ENCODE results near the gene SLC6A12. TPM values are rescaled to one million over a fixed set of nuclear protein-coding genes. Genes with fewer than 3 reads are reported as not detected.

Gene SLC6A12
- total RNA-seq, 4 donors from 2014 or later, result 1.7 to 7.9 TPM; not detected in 2

DNA sequence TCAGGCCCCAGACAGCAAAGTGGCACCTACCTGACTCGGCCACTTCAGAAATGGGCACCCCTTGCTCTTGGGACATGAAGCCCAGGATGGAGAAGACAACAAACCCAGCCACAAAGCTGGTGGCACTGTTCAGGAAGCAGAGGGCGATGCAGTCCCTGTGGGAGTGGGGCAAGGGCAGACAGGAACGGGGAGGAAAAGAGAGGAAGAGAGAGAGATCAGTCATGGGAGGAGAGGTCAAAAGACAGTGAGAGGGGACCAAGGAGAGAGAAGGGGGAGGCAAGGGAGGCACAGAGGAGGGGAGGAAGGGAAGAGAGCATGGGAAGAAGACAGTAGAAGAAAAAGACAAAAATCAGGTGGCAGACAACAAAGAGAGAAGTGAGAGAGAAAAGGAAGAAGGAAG lies 16.6 kb downstream of the SLC6A12 start:
- no peak for DNase-seq
- Histone ChIP-seq H3K36me3 (no peaks in the 10 kb centered on the region), H3K9me3 (no peaks in the 10 kb centered on the region), H3K4me1 (no peaks in the 10 kb centered on the region), H3K27ac (no peak overlapping the region), H3K27me3 (no peaks in the 10 kb centered on the region), H3K4me3 (no peak overlapping the region)
- no peak for TF ChIP-seq POLR2A (IDR thresholded peaks at IDR 0.05)
- TF ChIP-seq, protein P1, sequence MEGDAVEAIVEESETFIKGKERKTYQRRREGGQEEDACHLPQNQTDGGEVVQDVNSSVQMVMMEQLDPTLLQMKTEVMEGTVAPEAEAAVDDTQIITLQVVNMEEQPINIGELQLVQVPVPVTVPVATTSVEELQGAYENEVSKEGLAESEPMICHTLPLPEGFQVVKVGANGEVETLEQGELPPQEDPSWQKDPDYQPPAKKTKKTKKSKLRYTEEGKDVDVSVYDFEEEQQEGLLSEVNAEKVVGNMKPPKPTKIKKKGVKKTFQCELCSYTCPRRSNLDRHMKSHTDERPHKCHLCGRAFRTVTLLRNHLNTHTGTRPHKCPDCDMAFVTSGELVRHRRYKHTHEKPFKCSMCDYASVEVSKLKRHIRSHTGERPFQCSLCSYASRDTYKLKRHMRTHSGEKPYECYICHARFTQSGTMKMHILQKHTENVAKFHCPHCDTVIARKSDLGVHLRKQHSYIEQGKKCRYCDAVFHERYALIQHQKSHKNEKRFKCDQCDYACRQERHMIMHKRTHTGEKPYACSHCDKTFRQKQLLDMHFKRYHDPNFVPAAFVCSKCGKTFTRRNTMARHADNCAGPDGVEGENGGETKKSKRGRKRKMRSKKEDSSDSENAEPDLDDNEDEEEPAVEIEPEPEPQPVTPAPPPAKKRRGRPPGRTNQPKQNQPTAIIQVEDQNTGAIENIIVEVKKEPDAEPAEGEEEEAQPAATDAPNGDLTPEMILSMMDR (IDR thresholded peaks at IDR 0.05), result no peak

DNA sequence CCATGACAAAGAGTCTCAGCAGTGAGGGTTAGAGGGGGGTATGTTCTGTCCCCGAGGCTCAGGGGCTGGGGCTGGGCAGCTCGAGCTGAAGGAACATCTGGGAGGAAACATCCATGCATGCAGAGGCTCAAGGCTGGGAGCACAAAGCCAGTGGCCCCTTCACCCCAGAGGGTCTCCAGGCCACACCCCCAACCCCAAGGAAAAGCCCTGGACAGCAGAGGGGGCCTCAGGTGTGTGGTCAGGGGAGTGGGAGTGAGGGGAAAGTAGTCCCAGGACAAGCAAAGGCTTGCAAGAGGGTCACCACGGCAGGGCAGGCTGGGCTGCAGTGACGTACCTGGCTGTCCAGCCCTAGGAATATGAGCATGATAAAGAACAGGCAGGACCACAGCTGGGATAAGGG lies 17.5 kb downstream of the SLC6A12 start:
- DNase-seq, result no peak
- Histone ChIP-seq H3K27me3 (no peaks in the 10 kb centered on the region), H3K4me1 (no peaks in the 10 kb centered on the region), H3K9me3 (no peaks in the 10 kb centered on the region), H3K4me3 (no peak overlapping the region), H3K27ac (no peak overlapping the region), H3K36me3 (no peaks in the 10 kb centered on the region)
- TF ChIP-seq, protein P1 (IDR thresholded peaks at IDR 0.05), result no peak
- no peak for TF ChIP-seq POLR2A (IDR thresholded peaks at IDR 0.05)

DNA sequence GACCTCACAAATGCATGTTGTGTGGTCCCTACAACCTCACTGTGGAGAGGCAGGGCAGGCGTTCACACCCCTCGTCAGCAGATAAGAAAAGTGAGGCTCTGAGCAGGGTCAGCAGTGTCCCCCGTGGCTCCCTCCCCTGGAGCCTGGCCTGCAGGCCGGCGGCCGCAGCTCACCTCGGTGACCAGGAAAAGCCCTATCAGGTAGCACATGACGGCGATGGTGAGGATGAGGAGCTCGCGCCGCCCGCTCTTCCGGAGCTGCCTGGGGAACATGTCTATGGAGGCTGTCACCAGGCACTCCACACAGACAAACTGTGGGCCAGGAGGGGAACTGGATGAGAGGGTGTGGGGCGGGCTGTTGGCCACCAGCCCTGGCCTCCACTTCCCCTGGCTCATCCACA lies 18.0 kb downstream of the SLC6A12 start:
- H3K27me3 ChIP-seq, result no peaks in the 10 kb centered on the region
- TF ChIP-seq, protein P1 (IDR thresholded peaks at IDR 0.05), result no peak
- TF ChIP-seq POLR2A (IDR thresholded peaks at IDR 0.05), result no peak

DNA sequence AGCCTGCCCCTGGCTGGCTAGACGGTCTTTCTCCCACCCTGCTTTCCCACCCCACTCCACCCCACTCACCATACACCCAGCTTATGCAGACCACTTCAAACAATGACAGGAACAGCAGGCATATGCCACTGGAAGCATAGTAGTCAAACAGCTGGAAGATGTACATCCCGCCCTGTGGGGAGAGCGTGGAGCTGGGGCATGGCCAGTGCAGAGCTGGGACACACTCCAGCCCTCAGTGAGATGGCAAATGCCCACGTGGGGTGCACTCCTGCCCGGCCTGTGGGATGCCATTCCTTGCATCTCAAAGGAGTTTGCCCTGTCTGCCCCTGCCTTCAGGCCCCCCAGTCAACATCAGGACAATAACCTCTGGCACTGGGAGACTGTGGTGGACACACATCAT lies 18.8 kb downstream of the SLC6A12 start:
- H3K4me3 ChIP-seq, result no peak overlapping the region
- no peak for TF ChIP-seq POLR2A (IDR thresholded peaks at IDR 0.05)
- TF ChIP-seq, protein P1 (IDR thresholded peaks at IDR 0.05), result no peak
- H3K4me1 ChIP-seq, result no peaks in the 10 kb centered on the region
- DNase-seq, result no peak
- H3K9me3 ChIP-seq, result no peaks in the 10 kb centered on the region
- H3K27me3 ChIP-seq, result no peaks in the 10 kb centered on the region
- no peaks in the 10 kb centered on the region for H3K36me3 ChIP-seq
- H3K27ac ChIP-seq, result no peak overlapping the region

More for the DNA sequence above, 18.0 kb downstream of the SLC6A12 start:
- H3K9me3 ChIP-seq, result no peaks in the 10 kb centered on the region
- no peak for DNase-seq
- H3K27ac ChIP-seq, result no peak overlapping the region
- no peaks in the 10 kb centered on the region for H3K4me1 ChIP-seq
- no peak overlapping the region for H3K4me3 ChIP-seq
- no peaks in the 10 kb centered on the region for H3K36me3 ChIP-seq

DNA sequence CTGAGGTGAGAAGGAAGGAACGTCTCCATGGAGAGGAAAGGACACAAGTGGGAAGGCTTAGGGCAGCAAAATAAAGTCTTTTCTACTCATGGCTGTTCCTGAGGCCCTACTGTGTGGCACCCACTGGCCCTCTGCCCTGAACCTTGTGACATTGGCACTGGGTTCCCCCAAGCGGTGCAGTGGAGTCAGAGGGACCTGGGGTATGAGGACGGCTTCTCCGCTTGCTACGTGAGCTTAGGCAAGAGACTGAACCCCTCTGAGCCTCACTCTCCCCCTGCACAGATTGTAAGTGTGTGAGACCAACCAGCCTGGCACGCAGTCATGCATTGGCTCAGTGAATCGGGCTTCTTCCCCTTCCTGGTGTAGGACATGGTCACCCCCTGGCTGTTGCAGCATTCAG lies 19.7 kb downstream of the SLC6A12 start:
- H3K36me3 ChIP-seq, result no peaks in the 10 kb centered on the region
- H3K27me3 ChIP-seq, result no peaks in the 10 kb centered on the region
- no peak overlapping the region for H3K27ac ChIP-seq
- DNase-seq, result no peak
- no peak overlapping the region for H3K4me3 ChIP-seq
- TF ChIP-seq, protein P1 (IDR thresholded peaks at IDR 0.05), result no peak
- TF ChIP-seq POLR2A (IDR thresholded peaks at IDR 0.05), result no peak
- no peaks in the 10 kb centered on the region for H3K9me3 ChIP-seq
- peaks cover 0 to 3% (median 0%) of the 10 kb centered on the region in 4 donors for H3K4me1 ChIP-seq

DNA sequence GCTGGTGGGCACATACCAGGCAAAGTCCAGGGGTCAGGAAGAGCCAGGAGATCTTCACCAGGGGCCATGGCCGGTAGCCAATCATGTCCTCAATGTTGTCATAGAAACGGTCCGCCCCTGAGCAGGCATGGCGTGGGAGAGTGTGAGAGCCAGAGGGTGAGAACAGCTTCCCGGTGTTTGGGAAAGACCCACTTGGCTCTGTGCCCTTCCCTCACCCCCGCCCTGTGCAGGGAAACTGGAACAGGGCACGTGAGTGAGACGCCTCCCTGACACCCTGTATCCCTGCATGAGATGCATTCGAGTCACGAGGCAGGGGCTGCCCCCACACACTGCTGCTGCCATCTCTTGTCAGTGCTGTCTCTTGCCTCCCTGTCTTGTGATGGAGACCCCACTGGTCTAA lies 20.7 kb downstream of the SLC6A12 start:
- Histone ChIP-seq H3K36me3 (no peaks in the 10 kb centered on the region), H3K27me3 (no peaks in the 10 kb centered on the region), H3K27ac (no peak overlapping the region), H3K4me3 (no peak overlapping the region), H3K4me1 (peaks cover 0 to 10% (median 3%) of the 10 kb centered on the region in 4 donors), H3K9me3 (no peaks in the 10 kb centered on the region)
- no peak for DNase-seq
- TF ChIP-seq, protein P1 (IDR thresholded peaks at IDR 0.05), result no peak
- TF ChIP-seq POLR2A (IDR thresholded peaks at IDR 0.05), result no peak

All from Peyer's patch (tissue), 4 donors.